Fibroblast of skin of back (primary cell): ENCODE measurements around the gene SOWAHA. TPM values are rescaled to one million over a fixed set of nuclear protein-coding genes. Genes with fewer than 3 reads are reported as not detected.

ENCODE experiments used
- DNase-seq: peaks from one replicate; pipeline ENCODE4 v3.0.0-alpha.2; 2013
- polyA plus RNA-seq, 2 experiments: library from polyadenylated mRNA; unstranded; fragments of 120-200 nt; gene quantifications; one replicate each; pipeline ENCODE4 v1.2.1, GENCODE V29; 2013; ENCODE audit not compliant: insufficient read length in 2 of 2

The SOWAHA gene
- not detected for polyA plus RNA-seq (2013, experiment 1 of 2; ENCODE audit: insufficient read length)
- not detected for polyA plus RNA-seq (2013, experiment 2 of 2; ENCODE audit: insufficient read length)

DNA sequence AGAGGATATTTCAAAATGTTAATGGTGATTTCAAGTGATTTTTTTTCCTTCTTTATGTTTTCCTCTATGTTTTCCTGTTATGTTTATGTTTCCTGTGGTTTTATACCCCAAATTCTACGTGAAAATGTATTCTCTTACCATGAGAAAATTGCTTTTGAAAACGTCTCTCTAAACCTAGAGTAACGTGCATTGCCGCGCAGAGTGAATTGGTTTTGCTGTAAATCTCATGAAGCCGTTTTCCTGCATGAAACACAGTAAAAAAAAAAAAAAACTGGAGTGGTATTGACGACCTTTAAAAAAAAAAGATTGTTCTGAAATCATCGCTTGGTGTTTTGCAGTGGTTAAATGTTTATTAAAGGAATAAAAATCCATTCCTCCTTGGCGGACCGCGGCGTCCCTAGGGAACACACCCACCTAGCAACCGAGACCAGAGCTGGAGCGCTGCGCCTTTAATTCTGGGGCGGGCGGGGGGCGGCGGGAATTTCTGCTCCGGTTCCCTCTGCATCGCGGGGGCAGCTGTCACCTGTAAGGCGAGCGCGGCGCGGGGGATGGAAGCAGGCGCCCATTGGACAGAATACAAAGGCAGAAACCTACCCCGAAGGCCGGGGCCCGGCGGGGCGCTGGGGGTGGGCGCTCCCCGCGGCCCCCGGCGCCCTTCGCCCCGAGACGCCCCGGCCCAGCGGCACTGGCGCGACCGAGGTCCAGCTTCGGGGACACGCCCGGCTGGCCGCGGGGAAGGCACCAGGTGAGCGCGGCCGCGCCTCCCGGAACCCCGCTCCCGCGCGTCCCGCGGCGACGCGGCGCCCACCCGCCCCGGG lies at the start of gene SOWAHA:
SOWAHA (plus strand) TSS at position 522 of the 818 bp plus-strand sequence. CDS start 320 bp downstream, outside the sequence.
- no peak for DNase-seq

DNA sequence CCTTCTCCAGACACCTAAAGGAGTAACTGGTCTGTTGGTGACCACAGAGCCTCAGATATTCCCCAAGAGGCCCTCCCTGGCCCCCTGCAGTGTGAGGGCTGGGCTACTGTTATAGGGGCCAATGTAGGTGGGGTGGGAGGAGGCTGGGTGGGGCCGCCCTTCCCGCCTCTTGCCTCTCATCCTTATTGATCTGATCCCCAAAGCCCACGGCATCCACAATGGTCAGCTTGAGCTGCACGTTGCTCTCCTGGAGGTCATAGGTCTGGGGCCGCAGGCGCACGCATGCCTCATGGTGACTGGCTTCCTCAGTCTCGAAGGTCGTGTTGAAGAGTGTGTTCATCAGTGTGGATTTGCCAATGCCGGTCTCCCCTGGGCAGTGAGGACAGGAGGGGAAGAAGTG lies 49.1 kb upstream of the SOWAHA start:
- DNase-seq: no peak

DNA sequence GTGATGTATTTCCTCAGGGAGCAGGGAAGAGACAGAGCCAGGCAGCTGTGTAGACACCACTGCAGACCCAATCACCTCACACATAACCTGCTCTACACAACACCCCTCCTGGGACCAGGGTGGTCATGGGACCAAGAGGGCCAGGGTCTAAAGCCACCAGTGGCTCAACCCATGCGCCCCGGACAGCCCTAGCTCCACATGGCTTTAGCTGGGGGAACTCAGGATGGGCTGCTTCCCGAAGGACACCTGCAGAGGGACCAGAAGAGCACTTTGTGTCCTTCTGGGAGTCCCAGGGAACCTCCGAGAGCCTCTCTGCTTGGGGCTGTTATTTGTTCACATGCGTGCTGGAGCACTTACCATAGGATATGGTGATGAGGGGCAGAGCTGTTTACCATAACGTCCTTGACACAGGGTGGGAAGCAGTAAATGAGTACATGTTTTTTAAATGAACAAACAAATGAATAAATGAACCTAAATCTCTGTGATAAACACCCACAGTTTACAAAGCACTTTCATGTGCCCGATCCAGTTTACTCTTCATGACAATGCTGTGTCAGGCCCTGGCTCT lies 48.3 kb upstream of the SOWAHA start:
- DNase-seq: no peak

DNA sequence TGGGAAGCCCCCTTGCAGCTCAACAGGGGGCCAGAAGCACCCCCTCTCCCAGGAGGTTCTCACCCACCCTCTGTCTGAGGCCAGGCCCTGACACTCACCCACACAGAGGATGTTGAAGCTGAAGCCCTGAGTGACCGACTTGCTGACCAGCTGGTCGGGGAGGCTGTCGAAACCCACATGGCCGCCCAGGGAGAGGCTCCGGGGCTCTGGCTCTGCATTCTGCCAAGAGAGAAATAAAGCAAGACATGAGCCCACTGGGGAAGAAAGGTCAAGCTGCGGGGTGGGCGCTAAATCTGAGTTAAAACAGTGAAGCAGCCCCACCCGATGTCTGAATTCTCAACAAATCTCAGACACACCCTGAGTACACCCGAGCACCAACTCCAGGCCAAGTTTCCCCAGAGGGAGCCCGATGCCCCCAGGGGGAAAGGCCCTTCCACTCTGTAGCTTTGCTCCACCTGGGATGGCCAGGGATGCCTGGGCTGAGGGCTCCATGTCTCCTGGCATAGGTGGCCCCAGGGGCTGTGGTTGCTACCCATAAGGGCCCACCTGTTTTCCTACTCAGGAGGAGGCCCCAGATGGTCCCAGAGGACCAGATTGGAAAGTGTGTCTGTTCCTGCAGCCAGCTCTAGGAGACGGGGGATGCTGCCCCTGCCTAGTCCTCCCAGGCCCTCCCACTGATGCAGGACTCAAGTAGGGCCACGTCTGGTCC lies 47.6 kb upstream of the SOWAHA start:
- no peak for DNase-seq

DNA sequence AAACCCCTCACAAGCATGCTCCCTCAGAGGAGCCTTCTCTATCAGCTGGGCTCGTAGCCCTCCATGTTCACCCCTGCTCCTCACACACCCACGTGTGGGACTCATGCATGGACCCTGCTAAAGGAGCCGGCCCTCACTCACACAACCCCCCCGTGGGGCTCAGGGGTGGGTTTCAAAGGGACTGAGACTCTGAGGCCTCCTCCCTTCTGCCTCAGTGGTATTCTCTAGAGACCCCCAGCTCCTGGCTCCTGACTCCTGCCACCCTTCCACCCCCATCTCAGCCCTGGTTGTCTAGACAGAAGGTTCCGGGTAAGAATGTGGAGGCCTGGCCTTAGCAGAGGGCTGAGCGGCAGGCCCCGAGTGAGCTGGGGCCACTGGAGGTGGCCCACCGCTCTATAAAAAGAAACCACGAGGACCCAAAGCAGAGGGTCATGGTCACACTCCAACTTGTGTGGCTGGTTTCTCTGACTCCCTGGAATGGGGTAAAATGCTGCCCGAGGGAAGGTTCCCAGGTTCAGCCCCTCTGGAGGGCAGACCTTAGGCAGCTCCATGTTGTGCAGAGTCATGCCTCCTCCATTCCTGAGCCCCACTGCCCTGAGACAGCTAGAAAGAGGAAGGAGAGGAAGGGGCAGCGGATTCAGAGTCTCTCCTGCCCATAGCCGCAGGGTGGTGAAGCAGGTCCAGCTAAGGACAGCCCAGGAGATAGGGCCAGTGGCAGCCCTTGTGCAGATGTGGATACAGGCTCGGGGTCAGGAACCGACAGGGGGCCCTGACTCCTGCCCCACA lies 46.9 kb upstream of the SOWAHA start:
- DNase-seq: no peak

DNA sequence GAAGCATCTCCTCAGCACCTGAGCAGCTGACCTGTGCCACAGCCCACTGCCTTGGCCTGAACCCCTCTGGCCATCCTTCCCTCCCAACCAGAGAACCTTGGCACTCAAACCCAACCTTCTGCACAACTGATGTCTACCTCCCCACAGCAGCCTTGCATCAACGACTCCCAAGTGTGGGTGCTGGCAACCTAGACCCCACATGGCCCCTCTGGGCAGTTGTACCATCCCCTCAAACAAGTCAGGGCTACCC lies 46.4 kb upstream of the SOWAHA start:
- DNase-seq: no peak

DNA sequence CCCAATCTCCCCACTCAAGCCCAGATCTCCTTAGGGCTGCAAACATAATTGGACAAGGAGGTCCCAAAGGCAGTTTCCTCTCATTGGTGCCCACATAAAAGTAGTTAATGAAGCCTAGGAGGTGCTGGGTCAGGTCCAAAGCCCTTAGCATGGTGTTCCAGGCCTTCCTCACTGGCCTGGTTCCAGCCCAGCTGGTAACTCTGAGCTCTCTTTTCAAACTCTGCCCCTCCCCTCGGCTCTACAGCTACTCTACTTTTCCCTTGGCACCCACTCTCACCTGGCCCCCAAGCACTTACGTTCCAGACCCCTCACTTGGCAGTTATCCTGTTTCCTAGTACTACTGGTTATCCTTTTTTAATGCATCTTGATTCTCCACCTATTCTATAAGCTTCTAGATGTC lies 46.0 kb upstream of the SOWAHA start:
- DNase-seq: no peak

DNA sequence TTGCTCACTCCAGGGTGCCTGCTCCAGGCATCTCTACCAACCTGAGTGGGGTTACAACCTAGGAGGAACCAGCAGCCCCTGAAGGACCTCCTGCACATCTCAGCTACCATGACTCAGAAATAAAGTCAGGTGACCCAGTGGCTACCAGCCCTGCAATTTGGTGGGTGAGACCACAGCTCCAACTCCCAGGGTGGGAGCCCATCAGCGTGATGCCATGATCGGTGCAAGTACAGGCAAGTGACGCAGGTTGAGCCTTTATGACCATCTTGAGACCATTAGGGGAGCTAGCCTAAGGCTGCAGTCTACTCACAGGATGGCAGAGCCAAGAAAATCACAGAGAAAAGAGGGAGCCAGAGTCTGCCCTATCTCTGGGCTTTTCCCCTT lies 44.6 kb upstream of the SOWAHA start:
- DNase-seq: no peak

DNA sequence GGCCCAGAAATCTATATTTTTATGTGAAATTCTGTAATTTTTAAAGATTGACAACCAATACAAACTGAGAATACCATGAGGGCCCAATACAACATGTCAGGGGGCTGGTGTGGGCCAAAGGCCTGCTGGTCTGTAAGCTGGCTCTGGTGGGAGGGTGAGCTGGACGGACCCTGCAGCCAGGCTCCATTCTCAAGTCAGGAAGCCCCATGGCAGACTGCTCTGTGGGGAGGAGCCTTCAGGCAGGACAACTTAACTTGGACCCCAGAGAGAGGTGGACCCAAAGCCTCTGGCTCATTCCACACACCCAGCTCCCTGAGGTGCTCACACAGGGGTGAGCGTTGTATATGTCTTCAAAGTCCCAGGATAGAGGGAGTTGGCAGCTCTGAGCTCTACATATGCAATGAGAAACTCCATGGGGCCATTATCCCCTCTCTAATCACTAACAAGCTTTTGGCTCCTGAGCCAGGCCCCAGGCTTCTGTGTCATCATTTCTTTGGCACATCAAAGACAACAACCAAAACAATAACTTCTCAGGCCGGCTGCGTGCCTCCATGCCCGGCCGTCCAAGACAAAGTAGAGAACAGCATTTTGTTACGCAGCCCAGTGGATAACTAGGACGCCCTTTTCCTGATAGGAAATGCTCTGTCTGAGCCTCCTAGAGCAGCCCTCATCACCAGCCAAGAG lies 42.5 kb upstream of the SOWAHA start:
- no peak for DNase-seq

DNA sequence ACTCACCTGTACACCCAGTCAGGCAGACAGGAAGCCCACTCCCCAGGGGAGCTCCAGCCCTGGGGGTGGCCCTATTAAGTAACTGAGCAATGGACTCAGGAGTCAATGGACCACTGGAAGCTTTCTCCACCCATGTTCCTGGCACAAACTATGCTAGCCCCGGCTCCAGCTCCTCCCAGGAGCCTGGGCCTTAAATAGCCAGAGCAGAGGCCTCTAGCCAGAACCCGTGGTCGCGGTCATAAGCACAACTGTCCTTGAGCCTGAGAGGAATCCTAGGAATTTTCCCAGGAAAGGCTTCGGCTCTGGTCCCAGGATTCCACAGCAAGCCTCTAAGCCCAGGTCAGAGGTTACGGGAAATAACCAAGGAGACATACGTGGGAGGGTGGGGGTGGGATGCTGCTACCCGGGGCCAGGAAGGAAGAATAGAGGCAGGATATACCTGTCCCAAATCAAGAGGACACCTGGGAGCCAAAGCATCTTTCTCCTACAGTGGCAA lies 41.6 kb upstream of the SOWAHA start:
- peak; percentile 78 for DNase-seq

DNA sequence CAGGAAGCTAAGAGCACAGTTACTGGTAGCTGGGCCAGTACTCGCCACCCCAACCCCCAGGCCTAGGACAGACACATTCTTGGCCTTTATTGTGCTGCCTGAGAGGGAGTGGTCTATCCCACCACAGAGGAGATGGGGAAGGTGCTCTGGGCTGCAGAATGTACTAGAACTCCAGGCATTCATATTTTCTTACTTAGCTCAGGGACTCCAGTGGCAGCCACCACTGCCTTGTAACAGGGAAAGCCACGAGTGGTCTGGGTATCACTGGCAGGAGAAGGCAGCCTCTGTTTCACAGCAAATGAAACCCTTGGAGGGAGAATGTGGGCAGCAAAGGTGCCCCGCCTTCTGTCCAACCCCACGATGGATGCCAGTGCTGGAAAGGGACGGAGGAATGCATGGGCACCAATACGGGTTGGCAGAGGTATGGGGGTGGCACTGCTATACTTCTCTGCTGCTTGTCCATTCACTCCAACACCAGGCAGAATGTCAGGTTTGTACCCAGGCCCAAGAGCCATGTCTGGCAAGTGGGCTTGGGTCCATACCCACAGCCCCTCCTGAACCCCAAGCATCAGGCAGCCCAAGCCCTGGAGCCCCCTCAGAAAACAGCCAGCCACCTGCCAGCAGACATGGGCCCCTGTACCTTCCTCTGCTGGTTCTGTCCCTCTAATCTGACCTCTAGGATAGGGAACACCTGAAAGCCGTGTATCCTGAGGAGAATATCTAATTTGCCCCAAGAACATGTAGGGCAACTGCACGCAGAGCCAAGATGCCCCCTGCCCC lies 40.6 kb upstream of the SOWAHA start:
- DNase-seq: peak; percentile 22

DNA sequence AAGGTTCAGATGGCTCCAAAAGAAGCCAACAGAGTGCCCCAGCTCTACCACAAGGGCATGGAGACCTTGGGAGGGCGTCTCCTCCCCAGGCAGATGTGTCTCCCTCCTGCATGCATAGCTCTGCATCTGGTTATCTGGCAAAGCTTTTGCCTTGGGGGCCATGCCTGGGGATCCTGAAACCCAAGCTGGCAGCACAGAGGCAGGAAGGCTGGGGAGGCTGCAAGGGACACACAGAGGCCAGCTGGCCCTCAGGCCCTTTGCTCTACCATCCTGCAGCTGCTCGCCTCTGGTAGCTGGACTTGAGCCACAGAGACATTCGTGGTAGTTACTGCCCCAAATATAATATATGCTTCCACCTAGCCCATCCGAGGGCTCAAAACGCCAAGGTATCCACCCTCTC lies 40.0 kb upstream of the SOWAHA start:
- DNase-seq: no peak

DNA sequence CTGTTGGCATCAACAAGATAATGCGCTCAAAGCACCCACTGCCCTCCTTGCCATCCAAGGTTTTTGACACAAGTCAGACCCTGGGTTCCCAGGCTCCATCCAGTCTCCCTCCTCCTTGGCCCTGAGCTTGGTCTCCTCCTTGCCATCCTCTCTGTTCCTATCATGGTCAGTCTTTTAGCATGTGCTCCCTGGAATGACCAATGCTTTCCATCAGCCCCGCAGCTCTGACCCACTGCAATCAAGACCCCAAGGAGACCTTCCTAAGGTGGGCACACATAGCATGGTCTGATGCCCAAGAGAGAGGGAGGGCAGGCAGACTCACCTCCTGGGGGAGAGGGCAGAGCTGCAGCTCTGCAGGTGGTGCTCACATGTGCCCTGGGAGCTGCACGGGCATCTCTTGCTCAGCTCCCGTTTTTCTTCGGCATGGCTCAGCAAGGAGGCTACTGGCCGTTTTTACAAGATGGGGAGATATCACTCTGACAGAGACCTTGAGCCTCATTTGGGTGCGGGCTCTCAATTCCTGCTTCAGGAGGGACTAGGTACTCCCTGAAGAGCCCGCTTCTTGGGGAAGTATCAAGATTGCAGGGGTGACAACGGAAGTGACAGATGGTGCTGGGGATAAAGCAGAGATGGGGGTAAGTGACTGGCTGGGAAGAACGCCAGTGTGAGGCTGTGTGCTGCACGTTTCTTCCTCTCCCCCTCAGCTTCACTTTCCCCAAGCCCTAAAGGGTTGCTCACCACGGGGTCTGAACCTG lies 39.3 kb upstream of the SOWAHA start:
- no peak for DNase-seq

DNA sequence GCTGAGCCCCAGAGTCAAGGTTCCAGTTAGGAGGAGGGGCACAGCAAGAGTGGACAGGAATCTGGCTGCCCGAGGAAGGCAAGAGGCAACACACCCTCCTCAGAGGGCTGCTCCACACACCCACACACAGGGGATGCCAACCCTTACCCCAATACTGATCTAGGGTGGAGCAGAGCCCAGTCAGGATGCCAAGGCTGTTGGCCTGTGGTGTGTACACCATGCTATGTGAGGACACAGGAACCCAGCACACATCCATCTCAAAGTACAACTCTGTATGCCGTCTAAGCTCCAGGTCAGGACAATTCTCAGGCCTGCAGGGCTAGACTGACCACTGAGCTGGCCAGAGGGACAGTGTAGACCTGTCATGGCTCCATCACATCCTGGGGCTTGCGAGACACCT lies 38.7 kb upstream of the SOWAHA start:
- no peak for DNase-seq

DNA sequence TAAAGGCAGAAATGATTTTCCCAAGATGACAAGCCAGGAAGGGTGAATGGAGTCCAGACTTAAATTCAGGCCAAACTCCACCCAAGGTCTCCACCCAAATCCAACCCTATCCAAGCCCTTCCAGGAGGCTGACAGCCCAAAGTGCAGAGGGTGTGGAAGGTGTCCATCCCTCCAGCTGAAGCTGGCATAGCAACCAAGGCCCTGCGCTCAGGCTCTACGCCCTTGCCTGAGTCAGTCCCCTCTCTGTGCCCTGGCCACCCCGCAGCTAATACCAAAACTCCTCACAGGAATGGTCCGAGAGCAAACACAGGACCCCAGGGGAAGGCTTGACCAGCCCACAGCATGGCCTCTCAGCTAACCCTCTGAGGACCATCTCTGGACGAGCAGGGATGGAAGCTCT lies 38.2 kb upstream of the SOWAHA start:
- no peak for DNase-seq

DNA sequence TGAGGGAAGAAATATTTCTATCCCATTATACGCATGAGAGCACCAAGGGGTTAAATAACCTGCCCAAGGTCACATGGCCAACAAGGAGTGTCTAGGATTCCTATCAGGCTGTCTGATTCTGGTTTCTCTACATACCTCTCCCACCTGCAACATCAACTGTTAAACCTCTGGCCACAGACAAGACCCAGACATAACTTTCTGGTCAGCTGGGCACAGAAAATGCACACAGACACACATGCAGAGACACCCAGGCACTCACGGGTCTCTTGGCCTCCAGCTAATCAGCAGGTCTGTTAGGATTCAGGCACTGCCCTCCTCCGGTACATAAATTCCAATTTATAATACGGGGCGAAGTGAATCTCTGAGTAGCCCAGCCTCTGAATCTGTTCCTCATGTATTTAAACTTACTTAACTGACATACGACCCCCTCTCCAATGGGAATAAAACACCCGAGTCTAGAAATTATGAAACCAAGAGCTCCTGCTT lies 37.6 kb upstream of the SOWAHA start:
- DNase-seq: no peak

DNA sequence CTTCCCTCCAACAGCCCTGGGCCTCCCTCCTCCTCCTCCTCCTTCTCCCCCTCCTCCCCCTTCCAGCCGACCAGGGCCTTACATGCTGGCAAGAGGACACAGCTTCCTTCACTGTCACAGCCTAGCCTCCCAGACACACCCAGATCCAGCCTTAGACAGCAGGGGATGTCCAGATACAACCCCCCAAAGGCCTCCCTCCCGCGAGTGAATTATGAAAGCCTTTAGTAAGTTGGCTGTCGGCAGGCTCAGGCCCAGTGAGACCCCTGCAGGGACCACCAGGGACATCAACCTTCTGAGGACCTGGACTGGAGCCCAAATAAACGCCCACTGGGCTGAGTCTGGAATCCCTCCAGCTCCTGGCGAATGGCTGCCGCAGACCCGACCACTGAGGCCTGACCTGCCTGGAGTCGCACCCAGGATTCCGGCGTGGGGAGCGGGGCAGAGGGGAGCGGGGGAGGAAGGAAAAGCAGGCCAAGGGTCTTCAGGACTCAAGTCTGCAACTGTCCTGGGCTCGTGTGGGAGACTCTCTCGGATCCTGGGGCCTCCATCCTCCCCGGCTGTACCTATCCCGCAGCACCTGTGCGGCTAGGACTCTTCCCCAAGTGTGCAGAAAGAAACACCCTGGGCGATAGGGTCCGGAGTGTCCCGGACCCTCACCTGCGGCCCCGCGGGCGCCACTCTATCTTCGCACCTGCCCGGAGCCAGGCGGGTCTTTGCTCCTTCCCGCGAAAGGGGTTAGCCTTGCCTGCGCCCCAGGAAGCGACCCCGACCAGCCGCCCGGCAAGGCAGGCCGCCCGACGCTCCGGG lies 36.8 kb upstream of the SOWAHA start:
- peak; percentile 68 for DNase-seq

DNA sequence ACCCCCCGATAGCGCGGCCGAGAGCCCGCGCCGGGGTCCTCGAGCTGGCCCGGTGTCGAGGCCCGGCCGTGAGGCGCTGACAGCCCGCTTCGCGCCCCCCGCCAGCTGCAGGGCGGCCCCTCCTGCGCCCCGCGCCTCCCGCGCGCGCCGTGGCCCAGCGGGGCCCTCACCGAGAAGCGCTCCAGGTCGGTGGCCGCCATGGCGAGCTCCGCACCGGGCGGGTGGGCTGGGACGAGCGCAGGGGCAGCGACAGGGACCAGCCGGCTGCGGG lies 36.2 kb upstream of the SOWAHA start:
- no peak for DNase-seq

DNA sequence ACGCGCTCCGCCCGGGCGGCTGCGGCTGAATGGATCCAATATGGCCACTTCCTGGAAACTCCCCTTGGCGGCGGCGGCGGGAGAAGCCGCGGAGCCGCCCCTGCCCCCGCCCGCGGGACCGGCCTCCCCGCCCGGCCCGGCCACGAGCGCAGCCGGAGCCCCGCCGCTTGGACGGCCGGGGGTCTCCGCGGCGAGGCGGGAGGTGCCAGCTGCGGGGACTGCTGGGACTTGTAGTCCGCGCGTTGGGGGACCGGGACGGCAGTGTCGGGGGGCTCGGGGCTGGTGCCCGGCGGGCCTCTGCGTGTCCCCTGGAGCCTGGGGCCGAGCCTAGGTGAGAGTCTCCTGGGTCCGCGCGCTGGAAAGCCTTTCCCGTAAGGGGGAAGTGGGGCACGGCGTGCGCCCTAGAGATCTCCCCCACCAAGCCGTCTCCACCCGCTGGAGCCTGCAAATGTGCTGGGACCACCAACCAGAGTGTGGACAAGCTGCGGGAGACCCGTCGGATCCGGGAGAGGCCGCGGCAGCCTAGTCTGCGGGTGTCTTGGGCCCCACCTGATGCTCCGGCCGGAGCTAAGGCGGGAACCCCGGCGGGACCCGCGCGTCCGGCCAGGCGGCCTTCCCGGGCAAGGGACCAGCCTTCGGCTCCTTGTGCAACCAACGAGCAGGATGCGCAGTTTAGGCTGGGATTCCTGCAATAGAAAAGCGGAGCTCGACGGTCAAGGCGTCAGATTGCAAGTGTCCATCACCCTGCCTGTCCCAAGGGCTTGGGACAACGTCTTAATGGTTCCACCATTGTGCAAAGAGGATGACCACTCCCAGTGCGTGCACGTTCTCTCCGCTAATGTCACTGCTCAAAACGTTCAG lies 35.7 kb upstream of the SOWAHA start, which contains the start of gene SEPTIN8:
SEPTIN8 (minus strand) TSS at position 31 of the 861 bp plus-strand sequence. CDS start 102 bp downstream, outside the sequence.
- DNase-seq: peak; percentile 57
